Measurements from ENCODE around the gene NOSTRIN. TPM values are rescaled to one million over a fixed set of nuclear protein-coding genes. Genes with fewer than 3 reads are reported as not detected.

Gene NOSTRIN
- total RNA-seq, 4 donors from 2014 or later, result 5.0 to 16.1 (median 6.4) TPM

DNA sequence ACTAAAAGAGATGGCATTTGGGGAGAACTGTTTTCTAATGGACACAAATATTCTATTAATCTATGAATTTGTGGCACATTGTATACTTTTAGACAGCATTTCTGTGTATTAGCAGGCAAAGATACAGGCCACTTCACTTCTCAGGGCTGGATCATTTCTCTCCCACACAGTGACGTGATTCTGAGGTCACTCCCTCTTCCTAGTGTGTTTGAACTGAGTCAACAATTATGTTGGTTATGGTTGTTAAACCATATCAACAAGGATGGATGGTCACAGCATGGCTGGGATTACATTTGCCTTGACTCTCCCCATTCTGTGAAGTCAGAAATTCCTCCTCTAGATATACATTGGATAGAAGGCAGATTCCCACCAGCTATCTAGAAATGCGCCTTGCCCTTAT lies 11.6 kb downstream of the NOSTRIN start:
- no peak for ATAC-seq
- no peaks in the 10 kb centered on the region for H3K36me3 ChIP-seq
- no peak overlapping the region for H3K4me3 ChIP-seq
- H3K27me3 ChIP-seq, result no peaks in the 10 kb centered on the region
- no peak overlapping the region for H3K27ac ChIP-seq
- DNase-seq, result no peak
- in situ Hi-C loops (cut with MboI; ENCODE audit: low sequenced_read_pairs in 4 of 4) (no loop called here), intact Hi-C loops (cut with DNase I; ENCODE audit: low total_unique reads) (no loop called here)
- H3K4me1 ChIP-seq, result peaks cover 4 to 5% of the 10 kb centered on the region in 2 donors
- TF ChIP-seq, protein P1, sequence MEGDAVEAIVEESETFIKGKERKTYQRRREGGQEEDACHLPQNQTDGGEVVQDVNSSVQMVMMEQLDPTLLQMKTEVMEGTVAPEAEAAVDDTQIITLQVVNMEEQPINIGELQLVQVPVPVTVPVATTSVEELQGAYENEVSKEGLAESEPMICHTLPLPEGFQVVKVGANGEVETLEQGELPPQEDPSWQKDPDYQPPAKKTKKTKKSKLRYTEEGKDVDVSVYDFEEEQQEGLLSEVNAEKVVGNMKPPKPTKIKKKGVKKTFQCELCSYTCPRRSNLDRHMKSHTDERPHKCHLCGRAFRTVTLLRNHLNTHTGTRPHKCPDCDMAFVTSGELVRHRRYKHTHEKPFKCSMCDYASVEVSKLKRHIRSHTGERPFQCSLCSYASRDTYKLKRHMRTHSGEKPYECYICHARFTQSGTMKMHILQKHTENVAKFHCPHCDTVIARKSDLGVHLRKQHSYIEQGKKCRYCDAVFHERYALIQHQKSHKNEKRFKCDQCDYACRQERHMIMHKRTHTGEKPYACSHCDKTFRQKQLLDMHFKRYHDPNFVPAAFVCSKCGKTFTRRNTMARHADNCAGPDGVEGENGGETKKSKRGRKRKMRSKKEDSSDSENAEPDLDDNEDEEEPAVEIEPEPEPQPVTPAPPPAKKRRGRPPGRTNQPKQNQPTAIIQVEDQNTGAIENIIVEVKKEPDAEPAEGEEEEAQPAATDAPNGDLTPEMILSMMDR (IDR thresholded peaks at IDR 0.05 in 4 of 5, conservative IDR thresholded peaks at IDR 0.05 in 1 of 5), result no peak
- TF ChIP-seq POLR2A (IDR thresholded peaks at IDR 0.05), result no peak
- H3K9me3 ChIP-seq, result no peaks in the 10 kb centered on the region

DNA sequence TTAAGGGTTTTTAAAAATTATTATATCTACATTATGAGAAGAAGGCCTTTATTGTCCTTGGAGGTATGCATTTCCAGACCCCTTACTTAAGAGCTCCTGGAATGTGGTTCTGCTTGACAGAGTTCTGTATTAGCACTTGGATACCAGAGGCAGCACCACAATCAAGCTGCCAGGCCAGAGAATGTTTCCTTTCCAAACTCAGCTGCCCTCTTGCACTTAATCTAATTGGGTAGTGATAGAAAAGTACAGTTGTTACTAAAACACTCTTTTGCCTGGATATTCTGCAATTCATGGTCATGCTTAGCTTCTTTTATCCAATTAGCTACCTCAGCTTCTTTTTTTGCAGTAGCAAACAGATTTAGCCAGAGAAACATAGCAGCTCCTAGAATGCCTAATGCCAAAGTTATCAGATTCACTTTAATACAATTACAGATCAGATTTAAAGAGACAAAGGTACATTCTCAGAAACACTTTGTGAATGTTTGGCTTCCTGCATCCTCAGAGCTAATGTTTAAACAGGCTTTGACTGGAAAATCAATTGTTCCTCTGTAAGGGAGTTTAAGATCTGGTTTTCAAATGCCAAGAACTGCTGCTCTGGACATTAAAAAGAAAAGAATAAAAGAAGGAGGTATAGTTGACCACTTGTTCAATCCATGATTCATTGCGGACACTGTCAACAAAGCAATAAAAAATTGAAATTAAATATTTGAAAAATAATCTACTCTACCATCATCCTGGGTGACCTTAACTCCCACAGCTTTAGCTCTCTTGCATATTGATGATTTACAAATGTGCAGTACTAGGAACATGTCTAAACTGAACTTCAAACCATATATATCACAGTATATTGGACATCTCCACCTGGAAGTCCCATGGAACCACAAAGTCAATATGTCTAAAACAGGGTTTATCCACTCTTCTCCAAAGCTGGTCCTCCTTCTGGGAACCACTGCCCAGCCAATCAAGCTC lies 12.8 kb downstream of the NOSTRIN start:
- peaks cover 7 to 8% of the 10 kb centered on the region in 2 donors for H3K4me1 ChIP-seq

DNA sequence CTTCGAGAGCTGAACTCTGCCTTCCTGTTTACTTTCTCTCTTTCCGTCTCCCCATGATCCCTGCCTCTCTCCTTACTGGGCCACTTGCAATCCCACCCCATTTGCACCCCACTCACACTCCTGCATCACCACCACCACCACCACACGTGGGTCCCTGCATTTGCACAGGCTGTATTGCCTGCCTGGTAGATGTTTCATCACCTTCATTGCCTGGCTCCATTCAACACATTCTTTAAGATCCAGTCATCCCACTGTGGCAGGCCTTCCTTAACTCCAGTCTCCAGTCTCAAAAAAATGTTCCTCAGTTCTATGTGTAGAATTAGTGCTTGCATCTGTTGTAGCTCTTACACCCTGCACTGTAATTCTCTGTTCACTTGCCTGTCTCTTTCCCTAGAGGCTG lies 13.9 kb downstream of the NOSTRIN start:
- in situ Hi-C loops (cut with MboI; ENCODE audit: low sequenced_read_pairs in 4 of 4), result no loop called here
- intact Hi-C loops (cut with DNase I; ENCODE audit: low total_unique reads), result no loop called here

More for the DNA sequence above, 12.8 kb downstream of the NOSTRIN start:
- no peaks in the 10 kb centered on the region for H3K9me3 ChIP-seq
- ATAC-seq, result no peak
- no peak for TF ChIP-seq POLR2A (IDR thresholded peaks at IDR 0.05)
- TF ChIP-seq, protein P1 (IDR thresholded peaks at IDR 0.05 in 4 of 5, conservative IDR thresholded peaks at IDR 0.05 in 1 of 5), result no peak
- intact Hi-C loops (cut with DNase I; ENCODE audit: low total_unique reads), result no loop called here
- in situ Hi-C loops (cut with MboI; ENCODE audit: low sequenced_read_pairs in 4 of 4), result no loop called here
- no peak overlapping the region for H3K27ac ChIP-seq
- H3K4me3 ChIP-seq, result no peak overlapping the region
- DNase-seq, result no peak
- H3K27me3 ChIP-seq, result no peaks in the 10 kb centered on the region
- H3K36me3 ChIP-seq, result no peaks in the 10 kb centered on the region

DNA sequence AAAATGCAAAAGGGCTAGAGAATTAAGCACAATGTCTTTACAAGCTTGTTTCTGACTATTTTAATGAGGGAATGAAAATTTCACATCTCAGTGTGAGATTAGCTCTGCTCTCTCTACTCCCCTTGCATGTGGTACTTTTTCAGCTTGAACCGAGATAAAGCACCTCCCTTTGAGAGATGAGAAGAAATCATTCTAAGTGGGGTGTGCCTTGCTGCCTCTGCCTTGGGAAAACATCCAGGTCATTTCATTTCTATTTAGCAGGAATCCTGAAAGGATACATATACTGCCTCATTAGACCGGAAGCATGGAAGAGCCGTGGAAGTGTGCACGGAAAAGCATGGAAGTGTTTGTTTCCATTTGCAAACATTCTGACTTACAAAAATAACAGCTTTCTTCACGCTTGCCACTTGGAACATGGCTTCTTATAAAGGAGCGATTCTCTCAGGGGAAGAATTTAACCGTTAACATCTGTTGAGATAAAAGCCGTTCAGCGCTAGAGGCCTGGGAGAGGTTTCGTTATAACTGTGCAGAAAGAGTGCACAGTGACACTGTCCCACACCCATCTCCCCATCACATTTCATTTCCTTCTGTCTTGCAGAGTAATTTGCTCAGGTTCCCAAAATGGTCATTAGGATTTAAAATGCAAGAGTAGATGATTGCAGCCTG lies 16.7 kb downstream of the NOSTRIN start:
- intact Hi-C loops (cut with DNase I; ENCODE audit: low total_unique reads), result no loop called here
- no peak for TF ChIP-seq POLR2A (IDR thresholded peaks at IDR 0.05)
- TF ChIP-seq, protein P1 (IDR thresholded peaks at IDR 0.05 in 4 of 5, conservative IDR thresholded peaks at IDR 0.05 in 1 of 5), result no peak

More for the DNA sequence above, 13.9 kb downstream of the NOSTRIN start:
- Histone ChIP-seq H3K4me1 (peaks cover 7 to 8% of the 10 kb centered on the region in 2 donors), H3K27me3 (no peaks in the 10 kb centered on the region), H3K4me3 (no peak overlapping the region), H3K27ac (no peak overlapping the region), H3K36me3 (no peaks in the 10 kb centered on the region), H3K9me3 (no peaks in the 10 kb centered on the region)
- ATAC-seq (no peak), DNase-seq (no peak)
- TF ChIP-seq, protein P1 (IDR thresholded peaks at IDR 0.05 in 4 of 5, conservative IDR thresholded peaks at IDR 0.05 in 1 of 5), result no peak
- no peak for TF ChIP-seq POLR2A (IDR thresholded peaks at IDR 0.05)

More for the DNA sequence above, 16.7 kb downstream of the NOSTRIN start:
- in situ Hi-C loops (cut with MboI; ENCODE audit: low sequenced_read_pairs in 4 of 4), result no loop called here
- Histone ChIP-seq H3K9me3 (no peaks in the 10 kb centered on the region), H3K36me3 (no peaks in the 10 kb centered on the region), H3K27me3 (no peaks in the 10 kb centered on the region), H3K27ac (no peak overlapping the region), H3K4me1 (peaks cover 7 to 8% of the 10 kb centered on the region in 2 donors), H3K4me3 (peak overlapping the region in 2 of 4 donors; percentile 11 to 16)
- ATAC-seq (no peak), DNase-seq (no peak)

Measured in gastrocnemius medialis (tissue), 4 donors.